ENCODE data around the gene MGLL.

Gene MGLL

GRCh38 chr3:127701280-127701911 is 120.9 kb downstream of the MGLL start:
- no peak for FAIRE-seq

- FAIRE-seq = no peak
Observed at GRCh38 chr3:127700406-127700805, 121.9 kb downstream of the MGLL start.

DNA sequence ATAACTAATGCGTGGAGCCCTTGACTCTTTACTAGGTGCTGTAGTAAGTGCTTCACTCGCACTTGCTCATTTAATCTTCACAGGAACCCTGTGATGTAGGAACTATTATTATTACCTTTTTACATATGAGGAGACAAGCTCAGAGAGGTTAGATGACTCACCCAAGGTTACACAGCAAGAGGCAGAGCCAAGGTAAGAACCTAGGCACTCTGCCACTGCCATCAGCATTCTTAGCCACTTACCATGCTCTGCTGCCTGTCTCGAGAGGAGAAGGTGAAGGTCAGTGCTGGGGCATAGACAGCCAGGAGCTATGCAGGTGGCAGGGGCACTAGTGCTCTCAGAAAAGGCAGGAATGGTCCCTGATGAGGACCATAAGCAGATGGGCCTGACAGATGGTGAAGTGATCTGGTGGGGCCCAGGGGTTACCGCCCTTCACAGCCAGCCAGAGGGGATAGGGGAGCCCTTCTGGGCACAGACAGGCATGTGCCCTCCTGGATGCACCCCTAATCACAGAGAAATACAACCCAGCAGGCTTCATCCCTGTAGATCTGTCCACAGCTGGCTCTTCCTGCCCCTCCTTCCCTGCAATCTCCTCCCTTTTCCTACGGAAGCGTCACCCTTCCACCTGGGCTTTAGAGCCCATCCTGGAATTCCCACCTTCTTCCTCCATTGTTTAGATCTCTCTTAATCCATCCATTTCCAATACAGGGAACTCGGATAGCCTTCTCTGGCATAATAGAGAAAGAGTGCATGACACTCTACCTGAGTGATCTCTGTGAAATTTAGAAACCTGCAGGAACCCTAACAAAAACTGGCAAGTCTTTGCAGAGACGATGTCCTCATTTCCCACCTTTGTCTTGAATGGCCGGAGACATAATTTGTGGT is 122.7 kb downstream of the MGLL start:
- FAIRE-seq = no peak

- no peak for FAIRE-seq
Observed at GRCh38 chr3:127698691-127699415, 123.5 kb downstream of the MGLL start.

DNA sequence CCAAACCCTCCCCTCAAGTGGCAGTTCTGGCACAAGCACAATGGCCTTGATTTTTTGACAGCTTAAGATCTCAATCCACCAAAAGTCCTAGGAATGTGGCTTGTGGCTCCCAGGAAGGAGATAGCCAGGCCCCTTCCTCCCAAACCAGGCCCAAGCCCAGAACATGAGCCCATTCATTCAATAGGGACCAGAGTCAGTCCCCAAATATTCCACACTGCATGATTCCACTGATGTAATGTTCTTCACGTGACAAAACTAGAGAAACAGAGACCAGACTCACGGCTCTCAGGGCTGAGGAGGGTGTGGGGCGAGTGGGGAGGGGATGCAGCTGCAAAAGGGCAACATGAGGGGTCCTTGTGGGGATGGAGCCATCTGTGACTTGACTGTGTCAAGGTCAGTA is 124.0 kb downstream of the MGLL start:
- no peak for FAIRE-seq

DNA sequence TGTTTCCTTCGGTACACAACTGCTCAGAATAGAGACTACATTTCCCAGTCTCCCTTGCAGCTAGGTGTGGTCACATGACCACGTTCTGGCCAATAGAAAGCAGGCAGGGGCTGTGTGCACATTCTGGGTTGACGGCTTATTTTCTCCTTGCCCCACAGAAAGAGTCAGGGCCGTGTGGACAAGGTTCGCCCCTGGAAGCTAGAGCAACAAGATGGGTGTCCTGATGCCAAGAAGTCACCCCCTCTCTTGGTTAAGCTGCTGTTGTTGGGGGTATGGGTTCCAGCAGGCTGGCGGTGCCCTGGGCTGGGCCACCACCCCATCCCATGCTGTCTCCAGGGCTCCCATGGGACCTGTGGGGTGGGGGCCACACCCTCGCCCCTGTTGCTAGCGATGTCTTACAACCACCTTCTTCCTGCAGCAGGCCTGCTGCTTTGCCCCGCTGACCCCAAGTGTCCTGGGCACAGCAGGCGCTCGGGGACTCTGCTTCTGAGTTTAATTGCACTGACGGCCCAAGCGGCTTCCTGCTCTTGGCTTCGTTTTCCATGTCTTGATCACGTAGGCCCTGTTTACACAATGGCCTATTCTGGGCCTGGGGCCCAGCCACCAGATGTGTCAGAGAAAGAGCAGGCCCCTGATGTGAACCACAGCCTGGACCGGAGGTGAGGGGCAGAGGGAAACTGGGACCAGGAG is 124.6 kb downstream of the MGLL start:
- FAIRE-seq = peak; percentile 15

DNA sequence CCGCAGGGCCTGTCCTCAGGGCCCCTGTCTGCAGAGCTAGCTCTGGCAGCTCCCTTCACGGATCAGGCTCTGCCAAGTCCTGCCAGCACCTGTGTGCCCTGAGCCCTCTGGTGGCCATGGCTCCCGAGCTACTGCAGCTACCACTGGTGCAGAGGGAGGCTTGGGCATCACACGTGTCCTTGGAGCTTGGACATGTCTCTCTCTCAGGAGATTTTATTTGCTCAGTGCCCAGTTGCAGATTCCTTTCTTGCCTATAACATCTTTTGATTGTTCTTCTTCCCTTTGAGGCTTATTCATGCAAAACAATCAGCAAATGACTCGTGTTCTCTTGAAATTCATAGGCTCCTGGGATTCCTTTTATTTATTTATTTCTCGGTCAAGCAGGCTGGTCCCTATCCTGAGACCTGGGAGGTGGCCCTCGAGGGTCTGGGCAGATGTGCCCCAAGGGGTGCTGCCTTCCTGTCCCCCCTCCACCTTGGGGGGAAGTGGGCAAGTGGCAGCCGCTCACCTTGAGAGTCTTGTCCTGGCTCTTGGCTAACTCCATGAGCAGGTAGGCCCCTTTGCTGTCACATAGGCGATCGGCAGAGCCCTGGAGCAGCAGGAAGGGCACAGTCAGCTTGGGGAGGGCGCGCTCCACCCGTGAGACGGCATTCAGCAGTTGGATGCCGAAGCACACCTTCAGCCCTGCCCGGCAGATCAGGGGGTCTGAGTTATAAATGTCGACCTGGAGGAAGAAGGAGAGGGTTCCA is 127.7 kb downstream of the MGLL start:
- FAIRE-seq = no peak

GRCh38 chr3:127693336-127693843 is 128.9 kb downstream of the MGLL start:
- FAIRE-seq = no peak

DNA sequence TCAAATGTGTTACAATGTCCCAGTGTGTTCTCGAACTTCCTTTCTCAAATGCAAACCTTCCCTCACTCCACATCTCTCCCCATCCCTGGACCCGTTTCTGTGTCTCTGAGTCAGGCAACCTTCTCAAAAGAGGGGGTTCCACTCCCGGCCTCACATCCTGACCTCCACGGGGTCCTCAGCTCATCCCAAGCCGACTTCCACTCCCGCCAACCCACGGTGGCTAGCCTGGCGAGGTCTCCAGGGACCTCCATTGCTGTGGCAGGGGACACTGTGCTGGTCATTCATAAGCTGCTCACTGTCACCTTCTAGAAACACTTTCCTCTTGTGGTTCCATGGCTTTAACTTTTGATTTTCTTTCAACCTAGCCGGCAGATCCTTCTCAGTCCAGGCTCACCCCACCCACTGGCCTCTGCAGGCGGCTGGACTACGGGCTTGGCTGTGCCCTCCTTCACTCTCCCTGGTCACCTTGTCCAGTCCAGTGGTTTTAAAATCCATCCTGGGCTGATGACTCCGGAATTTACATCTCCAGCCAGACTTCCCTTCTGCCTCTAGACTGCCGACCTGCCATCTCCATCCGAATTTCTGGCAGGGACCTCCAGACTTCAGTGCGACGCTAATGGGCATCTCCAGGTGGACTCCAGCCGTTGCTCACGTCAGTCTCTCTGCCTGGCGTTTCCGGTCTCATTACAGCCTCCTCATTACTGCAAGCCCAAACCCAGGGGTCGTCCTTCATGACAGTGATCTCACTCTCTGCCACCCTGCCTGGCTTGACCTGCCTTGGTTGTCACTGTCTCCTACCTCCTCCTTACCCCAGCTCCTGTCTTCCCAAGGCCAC is 129.6 kb downstream of the MGLL start:
- no peak for FAIRE-seq

GRCh38 chr3:127691974-127692373 is 130.3 kb downstream of the MGLL start:
- FAIRE-seq = no peak

GRCh38 chr3:127691489-127691888 is 130.8 kb downstream of the MGLL start:
- no peak for FAIRE-seq

GRCh38 chr3:127690823-127691452 is 131.4 kb downstream of the MGLL start:
- no peak for FAIRE-seq

DNA sequence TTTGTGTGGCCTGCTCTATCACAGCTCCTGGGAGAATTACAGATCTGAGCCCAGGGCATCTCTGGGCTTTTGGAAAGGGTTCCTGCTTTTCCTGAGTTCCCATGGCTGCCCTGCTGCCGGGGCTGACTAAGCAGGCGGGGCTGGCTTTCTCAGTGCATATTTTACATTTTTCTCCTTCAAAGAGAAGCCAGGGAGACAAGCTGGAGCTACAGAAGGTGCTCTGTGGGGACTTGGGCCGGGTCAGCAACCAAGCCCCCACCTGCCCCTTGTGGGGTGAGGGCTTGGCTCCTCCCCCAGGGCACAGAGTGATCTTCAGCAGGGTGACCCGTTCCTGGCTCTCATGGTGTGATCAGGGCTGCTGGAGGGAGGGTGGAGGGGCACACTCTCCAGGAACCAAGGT is 132.2 kb downstream of the MGLL start:
- FAIRE-seq = no peak

- FAIRE-seq = no peak
Observed at GRCh38 chr3:127689266-127689860, 133.0 kb downstream of the MGLL start.

- FAIRE-seq = no peak
Observed at GRCh38 chr3:127688416-127689265, 133.7 kb downstream of the MGLL start.

DNA sequence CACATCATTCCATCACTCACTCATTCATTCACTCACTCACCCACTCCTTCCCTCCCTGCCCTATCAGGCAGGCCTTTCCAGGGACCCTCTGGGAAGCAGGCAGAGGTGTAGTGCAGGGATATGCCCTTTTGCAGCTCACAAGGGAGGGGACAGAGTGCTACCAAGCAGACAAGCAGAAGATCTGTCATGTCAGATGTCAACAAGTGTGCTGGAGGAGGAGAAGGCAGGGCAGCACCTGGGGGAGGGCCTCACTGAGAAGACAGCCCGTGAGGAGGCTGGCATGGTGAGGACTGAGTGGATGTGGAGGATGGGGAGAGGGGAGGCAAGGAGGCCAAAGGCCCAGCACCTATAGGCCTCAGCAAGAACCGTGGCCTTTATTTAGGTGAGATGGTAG is 134.3 kb downstream of the MGLL start:
- FAIRE-seq = no peak

GRCh38 chr3:127687228-127687737 is 135.0 kb downstream of the MGLL start:
- no peak for FAIRE-seq

DNA sequence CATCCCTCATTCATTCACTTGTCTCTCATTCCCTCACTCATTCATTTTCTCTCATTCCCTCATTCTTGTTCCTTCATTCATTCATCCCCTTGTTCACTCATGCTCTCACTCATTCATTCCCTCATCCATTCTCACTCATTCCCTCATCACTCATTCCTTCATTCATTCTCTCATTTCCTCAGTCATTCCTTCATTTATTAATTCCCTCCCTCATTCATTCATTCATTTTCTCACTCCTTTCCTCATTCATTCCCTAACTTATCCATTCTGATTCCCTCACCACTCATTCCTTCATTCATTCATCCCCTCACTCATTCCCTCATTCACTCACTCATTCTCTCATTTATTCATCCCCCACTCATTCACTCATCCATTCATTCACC is 135.8 kb downstream of the MGLL start:
- no peak for FAIRE-seq
